OCI-LY7 (cell line): ENCODE data around the gene SYT15. TPM values are rescaled to one million over a fixed set of nuclear protein-coding genes. Genes with fewer than 3 reads are reported as not detected.
"Not testable (repeated sequence)": the region's sequence is repeated elsewhere in the genome, so short reads cannot be mapped to it uniquely, and the experiment has no call there.

Experiments used
- BruUV-seq: library from RNA; stranded (reverse); fragments of 400-500 nt; replicated peaks from 2 replicates; lab custom pipeline; 2021; lab: Mats Ljungman, UMichigan
- CTCF ChIA-PET: fragments of 300-600 bp; sonication (Branson Sonifier 250); formaldehyde crosslinking; loops from one replicate; lab custom pipeline; 2022; ENCODE audit warnings: antibody characterized with exemption; ENCODE audit not compliant: unreplicated experiment; lab: Charles Lee
- POLR2A ChIA-PET: fragments of 300-600 bp; sonication (Branson Sonifier 250); formaldehyde crosslinking; loops from one replicate; lab custom pipeline; 2022; ENCODE audit warnings: antibody characterized with exemption; lab: Charles Lee
- DNase-seq: peaks from one replicate; pipeline ENCODE4 v3.0.0-alpha.2; 2015; ENCODE audit warnings: low spot score
- H2AFZ ChIP-seq: fragments of 200-600 bp; sonication (generic), shearing (Covaris generic); 2 replicates; pipeline ENCODE4 v1.6.1; 2014; ENCODE audit warnings: mild to moderate bottlenecking, antibody characterized with exemption, low read length, moderate library complexity
- H3K27ac ChIP-seq: fragments of 200-600 bp; sonication (generic); 2 replicates; pipeline ENCODE4 v1.5.1; 2014; ENCODE audit warnings: mixed run types, low read depth, mild to moderate bottlenecking, moderate library complexity, low read length, inconsistent platforms; ENCODE audit not compliant: poor library complexity, severe bottlenecking
- H3K36me3 ChIP-seq: fragments of 200-600 bp; sonication (generic); 2 replicates; pipeline ENCODE4 v1.6.1; 2014; ENCODE audit warnings: mild to moderate bottlenecking, antibody characterized with exemption, low read length, moderate library complexity, mixed read lengths; ENCODE audit not compliant: insufficient read depth
- H3K4me1 ChIP-seq: fragments of 200-600 bp; sonication (generic); 2 replicates; pipeline ENCODE4 v1.5.1; 2014; ENCODE audit warnings: mild to moderate bottlenecking, low read length; ENCODE audit not compliant: insufficient read depth, poor library complexity, severe bottlenecking
- H3K4me2 ChIP-seq: fragments of 200-600 bp; sonication (generic); 2 replicates; pipeline ENCODE4 v1.6.1; 2014; ENCODE audit warnings: mild to moderate bottlenecking, low read length
- H3K4me3 ChIP-seq: fragments of 200-600 bp; sonication (generic); 2 replicates; pipeline ENCODE4 v1.5.1; 2014; ENCODE audit warnings: mild to moderate bottlenecking, low read depth, low read length; ENCODE audit not compliant: poor library complexity, severe bottlenecking
- H3K79me2 ChIP-seq: fragments of 200-600 bp; sonication (generic); 2 replicates; pipeline ENCODE4 v1.6.1; 2016; ENCODE audit warnings: low read depth, mild to moderate bottlenecking, low read length, moderate library complexity, mixed read lengths; ENCODE audit not compliant: insufficient read depth
- H3K9me2 ChIP-seq: fragments of 200-600 bp; sonication (generic); 2 replicates; pipeline ENCODE4 v1.6.1; 2016; ENCODE audit warnings: mild to moderate bottlenecking, low read length, mixed read lengths; ENCODE audit not compliant: insufficient read depth
- H3K9me3 ChIP-seq: fragments of 200-600 bp; sonication (generic); 2 replicates; pipeline ENCODE4 v1.6.1; 2014; ENCODE audit warnings: mild to moderate bottlenecking, mixed run types, low read length, mixed read lengths
- H4K20me1 ChIP-seq: fragments of 200-600 bp; sonication (generic); 2 replicates; pipeline ENCODE4 v1.6.1; 2014; ENCODE audit warnings: mild to moderate bottlenecking, antibody characterized with exemption, low read length, moderate library complexity, mixed read lengths; ENCODE audit not compliant: insufficient read depth
- intact Hi-C: fragments of 100-400 bp; cut with micrococcal nuclease; formaldehyde crosslinking; loops from one replicate; pipeline ENCODE4 v1.10.0; 2022; ENCODE audit not compliant: unreplicated experiment
- total RNA-seq, 2 experiments: library from RNA; depleted of rRNA in 1 of 2; stranded (reverse); fragments of >200 nt in 1 of 2; shearing (Covaris generic) in 1 of 2; gene quantifications; 2 replicates each; pipeline ENCODE4 v1.2.3, GENCODE V29; 2014 to 2022

Gene SYT15
- total RNA-seq, 2 experiments from 2014 or later: 0.25 to 2.1 TPM

- intact Hi-C loops, H3K79me2 ChIP-seq, H3K4me1 ChIP-seq, H3K9me2 ChIP-seq, DNase-seq, H3K4me2 ChIP-seq, H3K4me3 ChIP-seq, H4K20me1 ChIP-seq, H3K36me3 ChIP-seq, POLR2A ChIA-PET, H3K27ac ChIP-seq, H3K9me3 ChIP-seq, CTCF ChIA-PET, H2AFZ ChIP-seq: not testable (repeated sequence)
- BruUV-seq: TSS peak; percentile 84
Observed at GRCh38 chr10:46634698-46635097, 55.8 kb downstream of the SYT15 start.

DNA sequence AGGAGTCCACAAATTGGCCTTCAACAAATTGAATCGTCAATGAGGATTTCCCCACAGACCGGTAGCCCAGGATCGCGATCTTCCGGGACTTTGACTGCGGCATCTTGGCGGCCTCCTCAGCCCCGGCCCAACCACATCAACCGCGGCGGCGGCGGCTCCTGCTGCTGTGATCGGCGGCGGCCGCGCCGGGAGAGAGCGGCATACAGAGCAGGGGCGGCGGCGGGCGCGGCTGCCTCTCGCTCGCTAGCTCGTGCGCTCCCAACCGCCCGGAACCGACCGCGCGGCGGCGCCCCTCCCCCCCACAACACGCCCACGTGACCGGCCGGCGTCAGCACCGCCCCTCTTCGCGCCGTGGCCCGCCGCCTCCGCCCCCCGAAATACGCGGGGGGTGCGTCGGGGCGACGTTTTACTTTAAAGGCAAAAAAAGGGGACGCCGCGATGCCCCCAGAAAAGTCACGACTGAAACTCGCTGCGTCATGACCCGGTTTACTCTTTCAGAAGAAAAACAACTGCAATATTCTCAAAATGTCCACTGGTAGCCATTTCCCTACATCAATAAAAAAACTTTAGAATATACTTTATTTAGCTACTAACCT lies 56.5 kb downstream of the SYT15 start:
- H3K27ac ChIP-seq, H3K4me2 ChIP-seq, BruUV-seq, DNase-seq, CTCF ChIA-PET, H3K9me2 ChIP-seq, H2AFZ ChIP-seq, H3K79me2 ChIP-seq, intact Hi-C loops, H3K9me3 ChIP-seq, H3K36me3 ChIP-seq, POLR2A ChIA-PET, H3K4me1 ChIP-seq, H4K20me1 ChIP-seq: not testable (repeated sequence)
- peak overlapping the region; percentile 47 for H3K4me3 ChIP-seq

DNA sequence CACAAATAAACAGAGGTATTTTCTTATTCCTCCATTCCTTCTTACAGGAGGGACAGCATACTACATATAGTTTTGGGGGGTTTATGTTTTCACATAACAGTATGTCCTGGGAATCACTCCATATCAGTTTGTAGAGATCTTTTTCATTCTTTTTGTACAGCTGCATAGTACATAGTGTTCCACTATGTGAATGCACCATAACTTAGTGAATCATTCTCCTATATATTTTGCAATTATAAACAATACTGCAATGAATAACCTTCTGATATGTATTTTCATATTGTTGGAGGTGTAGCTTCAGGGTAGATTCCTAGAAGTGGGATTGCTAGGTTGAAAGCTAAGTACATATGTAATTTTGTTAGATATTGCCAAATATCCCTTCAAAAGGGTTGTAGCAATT lies 61.1 kb downstream of the SYT15 start:
- H3K9me2 ChIP-seq, DNase-seq, BruUV-seq, H3K79me2 ChIP-seq, H2AFZ ChIP-seq, CTCF ChIA-PET, H3K4me1 ChIP-seq, H3K4me2 ChIP-seq, H4K20me1 ChIP-seq, H3K27ac ChIP-seq, H3K4me3 ChIP-seq, POLR2A ChIA-PET, intact Hi-C loops, H3K9me3 ChIP-seq, H3K36me3 ChIP-seq: not testable (repeated sequence)

Other genes starting within 250 kb of the SYT15 start
- gene ANXA8L1, start 203.4 kb upstream of the SYT15 start, total RNA-seq (2014; rRNA removed; shearing (Covaris generic)): not detected in 2 replicates
- gene ANXA8L1, start 203.4 kb upstream of the SYT15 start, total RNA-seq (2022): not detected in 2 replicates
- gene NPY4R, start 113.2 kb upstream of the SYT15 start, total RNA-seq (2014; rRNA removed; shearing (Covaris generic)): not detected in 2 replicates
- gene NPY4R, start 113.2 kb upstream of the SYT15 start, total RNA-seq (2022): not detected in 2 replicates
- gene GPRIN2, start 22.5 kb upstream of the SYT15 start, total RNA-seq (2014; rRNA removed; shearing (Covaris generic)): not detected in 2 replicates
- gene GPRIN2, start 22.5 kb upstream of the SYT15 start, total RNA-seq (2022): not detected in 2 replicates